H1 (cell line): ENCODE data around the gene CADPS. TPM values are rescaled to one million over a fixed set of nuclear protein-coding genes. Genes with fewer than 3 reads are reported as not detected.

ENCODE experiments used
- CREB1 ChIP-seq: IDR thresholded peaks from 2 replicates; pipeline ENCODE4 v1.6.1; 2012; ENCODE audit warnings: inconsistent platforms
- HDAC6 ChIP-seq: IDR thresholded peaks from one replicate; pipeline ENCODE4 v1.7.1; 2012; ENCODE audit warnings: low read depth, mild to moderate bottlenecking, inconsistent platforms, low read length, moderate library complexity
- POLR2AphosphoS5 ChIP-seq: IDR thresholded peaks from 2 replicates; pipeline ENCODE4 v1.6.1; 2011; ENCODE audit warnings: low read depth, low read length
- SAP30 ChIP-seq: fragments of 300-600 bp; sonication (generic); IDR thresholded peaks from 2 replicates; pipeline ENCODE4 v1.7.1; 2012; ENCODE audit warnings: low read length, moderate library complexity, mild to moderate bottlenecking, inconsistent platforms; ENCODE audit not compliant: insufficient read depth, insufficient replicate concordance
- TBP ChIP-seq: IDR thresholded peaks from 2 replicates; pipeline ENCODE4 v1.6.1; 2011; ENCODE audit warnings: low read depth, low read length, improper control_type of control experiment
- polyA plus RNA-seq, 7 experiments: library from polyadenylated mRNA; depleted of rRNA in 3 of 7; stranded (reverse) in 5 of 7; unstranded in 2 of 7; fragments of >200 nt in 5 of 7; fragments of 200-250 nt in 2 of 7; gene quantifications; 1 replicate in 5 of 7; 2 replicates in 1 of 7; 4 replicates in 1 of 7; pipeline versions ENCODE4 v1.2.1 to v1.2.3, GENCODE V29; 2011 to 2013; ENCODE audit warnings: missing spikeins in 2 of 7, mixed read lengths in 2 of 7
- total RNA-seq: library from RNA; stranded (reverse); fragmentation: NEBNext Ultra II Directional; extraction: Animal tissue kit (Norgen Biotek cat#: 25700); gene quantifications from 2 replicates; pipeline ENCODE4 v1.2.1, GENCODE V29; 2021
- TF ChIP-seq, protein P1 (sequence below): fragments of 300-600 bp; sonication (generic); IDR thresholded peaks from 2 replicates; pipeline ENCODE4 v1.7.1; 2012; ENCODE audit warnings: low read length, moderate library complexity, mild to moderate bottlenecking, inconsistent platforms; ENCODE audit not compliant: insufficient replicate concordance
- TF ChIP-seq, protein P2 (sequence below): IDR thresholded peaks from 2 replicates; pipeline ENCODE4 v1.6.1; 2012; ENCODE audit warnings: inconsistent platforms
- TF ChIP-seq, protein P3 (sequence below): IDR thresholded peaks from 2 replicates; pipeline ENCODE4 v1.6.1; 2011; ENCODE audit warnings: low read length, improper control_type of control experiment

CADPS gene
- total and polyA plus RNA-seq, 2 of the 8 experiments (the other 6 are each of a cell fraction or from before 2014, with no cell fraction given): 7.1 to 10.2 TPM

DNA sequence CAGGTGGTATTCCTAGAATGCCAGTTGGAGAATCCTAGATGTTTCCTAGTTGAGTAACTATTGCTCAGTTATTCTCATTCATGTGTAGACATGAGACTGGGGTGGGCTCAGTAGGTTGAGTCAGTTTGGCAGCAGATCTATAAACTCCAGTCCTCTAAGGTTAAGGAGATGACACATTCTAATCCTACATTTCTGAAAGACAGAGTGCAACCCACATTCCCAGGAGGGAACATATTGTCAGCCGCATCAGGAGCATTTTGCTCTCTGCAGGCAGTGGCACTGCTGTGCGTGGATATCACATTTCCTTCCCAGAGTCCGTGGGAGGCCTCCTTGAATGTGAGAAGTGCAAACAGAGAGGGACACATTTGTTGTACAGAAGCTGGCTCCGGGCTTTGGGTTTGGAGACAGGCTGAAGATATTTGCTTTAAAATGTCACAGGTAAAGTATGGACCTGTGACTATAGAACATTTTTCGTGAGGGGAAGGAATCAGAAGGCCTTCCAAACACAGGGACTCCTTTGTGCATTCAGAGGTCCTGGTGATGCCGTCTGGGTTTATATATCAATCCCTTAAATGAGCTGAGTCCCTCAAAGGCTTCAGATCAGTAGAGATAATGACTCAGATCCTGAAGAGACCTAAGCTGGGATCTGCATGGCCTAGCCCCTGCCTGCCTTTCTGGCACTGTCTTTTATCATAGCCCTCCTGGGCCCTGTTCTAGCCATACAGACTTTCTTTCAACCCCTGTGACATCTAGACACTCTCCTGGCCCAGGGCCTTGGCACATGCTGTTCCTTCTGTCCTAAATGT, 156.5 kb downstream of the CADPS start (continued):
- TF ChIP-seq, protein P1, sequence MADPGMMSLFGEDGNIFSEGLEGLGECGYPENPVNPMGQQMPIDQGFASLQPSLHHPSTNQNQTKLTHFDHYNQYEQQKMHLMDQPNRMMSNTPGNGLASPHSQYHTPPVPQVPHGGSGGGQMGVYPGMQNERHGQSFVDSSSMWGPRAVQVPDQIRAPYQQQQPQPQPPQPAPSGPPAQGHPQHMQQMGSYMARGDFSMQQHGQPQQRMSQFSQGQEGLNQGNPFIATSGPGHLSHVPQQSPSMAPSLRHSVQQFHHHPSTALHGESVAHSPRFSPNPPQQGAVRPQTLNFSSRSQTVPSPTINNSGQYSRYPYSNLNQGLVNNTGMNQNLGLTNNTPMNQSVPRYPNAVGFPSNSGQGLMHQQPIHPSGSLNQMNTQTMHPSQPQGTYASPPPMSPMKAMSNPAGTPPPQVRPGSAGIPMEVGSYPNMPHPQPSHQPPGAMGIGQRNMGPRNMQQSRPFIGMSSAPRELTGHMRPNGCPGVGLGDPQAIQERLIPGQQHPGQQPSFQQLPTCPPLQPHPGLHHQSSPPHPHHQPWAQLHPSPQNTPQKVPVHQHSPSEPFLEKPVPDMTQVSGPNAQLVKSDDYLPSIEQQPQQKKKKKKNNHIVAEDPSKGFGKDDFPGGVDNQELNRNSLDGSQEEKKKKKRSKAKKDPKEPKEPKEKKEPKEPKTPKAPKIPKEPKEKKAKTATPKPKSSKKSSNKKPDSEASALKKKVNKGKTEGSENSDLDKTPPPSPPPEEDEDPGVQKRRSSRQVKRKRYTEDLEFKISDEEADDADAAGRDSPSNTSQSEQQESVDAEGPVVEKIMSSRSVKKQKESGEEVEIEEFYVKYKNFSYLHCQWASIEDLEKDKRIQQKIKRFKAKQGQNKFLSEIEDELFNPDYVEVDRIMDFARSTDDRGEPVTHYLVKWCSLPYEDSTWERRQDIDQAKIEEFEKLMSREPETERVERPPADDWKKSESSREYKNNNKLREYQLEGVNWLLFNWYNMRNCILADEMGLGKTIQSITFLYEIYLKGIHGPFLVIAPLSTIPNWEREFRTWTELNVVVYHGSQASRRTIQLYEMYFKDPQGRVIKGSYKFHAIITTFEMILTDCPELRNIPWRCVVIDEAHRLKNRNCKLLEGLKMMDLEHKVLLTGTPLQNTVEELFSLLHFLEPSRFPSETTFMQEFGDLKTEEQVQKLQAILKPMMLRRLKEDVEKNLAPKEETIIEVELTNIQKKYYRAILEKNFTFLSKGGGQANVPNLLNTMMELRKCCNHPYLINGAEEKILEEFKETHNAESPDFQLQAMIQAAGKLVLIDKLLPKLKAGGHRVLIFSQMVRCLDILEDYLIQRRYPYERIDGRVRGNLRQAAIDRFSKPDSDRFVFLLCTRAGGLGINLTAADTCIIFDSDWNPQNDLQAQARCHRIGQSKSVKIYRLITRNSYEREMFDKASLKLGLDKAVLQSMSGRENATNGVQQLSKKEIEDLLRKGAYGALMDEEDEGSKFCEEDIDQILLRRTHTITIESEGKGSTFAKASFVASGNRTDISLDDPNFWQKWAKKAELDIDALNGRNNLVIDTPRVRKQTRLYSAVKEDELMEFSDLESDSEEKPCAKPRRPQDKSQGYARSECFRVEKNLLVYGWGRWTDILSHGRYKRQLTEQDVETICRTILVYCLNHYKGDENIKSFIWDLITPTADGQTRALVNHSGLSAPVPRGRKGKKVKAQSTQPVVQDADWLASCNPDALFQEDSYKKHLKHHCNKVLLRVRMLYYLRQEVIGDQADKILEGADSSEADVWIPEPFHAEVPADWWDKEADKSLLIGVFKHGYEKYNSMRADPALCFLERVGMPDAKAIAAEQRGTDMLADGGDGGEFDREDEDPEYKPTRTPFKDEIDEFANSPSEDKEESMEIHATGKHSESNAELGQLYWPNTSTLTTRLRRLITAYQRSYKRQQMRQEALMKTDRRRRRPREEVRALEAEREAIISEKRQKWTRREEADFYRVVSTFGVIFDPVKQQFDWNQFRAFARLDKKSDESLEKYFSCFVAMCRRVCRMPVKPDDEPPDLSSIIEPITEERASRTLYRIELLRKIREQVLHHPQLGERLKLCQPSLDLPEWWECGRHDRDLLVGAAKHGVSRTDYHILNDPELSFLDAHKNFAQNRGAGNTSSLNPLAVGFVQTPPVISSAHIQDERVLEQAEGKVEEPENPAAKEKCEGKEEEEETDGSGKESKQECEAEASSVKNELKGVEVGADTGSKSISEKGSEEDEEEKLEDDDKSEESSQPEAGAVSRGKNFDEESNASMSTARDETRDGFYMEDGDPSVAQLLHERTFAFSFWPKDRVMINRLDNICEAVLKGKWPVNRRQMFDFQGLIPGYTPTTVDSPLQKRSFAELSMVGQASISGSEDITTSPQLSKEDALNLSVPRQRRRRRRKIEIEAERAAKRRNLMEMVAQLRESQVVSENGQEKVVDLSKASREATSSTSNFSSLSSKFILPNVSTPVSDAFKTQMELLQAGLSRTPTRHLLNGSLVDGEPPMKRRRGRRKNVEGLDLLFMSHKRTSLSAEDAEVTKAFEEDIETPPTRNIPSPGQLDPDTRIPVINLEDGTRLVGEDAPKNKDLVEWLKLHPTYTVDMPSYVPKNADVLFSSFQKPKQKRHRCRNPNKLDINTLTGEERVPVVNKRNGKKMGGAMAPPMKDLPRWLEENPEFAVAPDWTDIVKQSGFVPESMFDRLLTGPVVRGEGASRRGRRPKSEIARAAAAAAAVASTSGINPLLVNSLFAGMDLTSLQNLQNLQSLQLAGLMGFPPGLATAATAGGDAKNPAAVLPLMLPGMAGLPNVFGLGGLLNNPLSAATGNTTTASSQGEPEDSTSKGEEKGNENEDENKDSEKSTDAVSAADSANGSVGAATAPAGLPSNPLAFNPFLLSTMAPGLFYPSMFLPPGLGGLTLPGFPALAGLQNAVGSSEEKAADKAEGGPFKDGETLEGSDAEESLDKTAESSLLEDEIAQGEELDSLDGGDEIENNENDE: no peak
- TF ChIP-seq CREB1 (no peak), TBP (no peak), POLR2AphosphoS5 (no peak), SAP30 (no peak), HDAC6 (no peak)
- TF ChIP-seq, protein P2, sequence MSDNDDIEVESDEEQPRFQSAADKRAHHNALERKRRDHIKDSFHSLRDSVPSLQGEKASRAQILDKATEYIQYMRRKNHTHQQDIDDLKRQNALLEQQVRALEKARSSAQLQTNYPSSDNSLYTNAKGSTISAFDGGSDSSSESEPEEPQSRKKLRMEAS: no peak
- TF ChIP-seq, protein P3, sequence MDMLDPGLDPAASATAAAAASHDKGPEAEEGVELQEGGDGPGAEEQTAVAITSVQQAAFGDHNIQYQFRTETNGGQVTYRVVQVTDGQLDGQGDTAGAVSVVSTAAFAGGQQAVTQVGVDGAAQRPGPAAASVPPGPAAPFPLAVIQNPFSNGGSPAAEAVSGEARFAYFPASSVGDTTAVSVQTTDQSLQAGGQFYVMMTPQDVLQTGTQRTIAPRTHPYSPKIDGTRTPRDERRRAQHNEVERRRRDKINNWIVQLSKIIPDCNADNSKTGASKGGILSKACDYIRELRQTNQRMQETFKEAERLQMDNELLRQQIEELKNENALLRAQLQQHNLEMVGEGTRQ: no peak
